COLO829 (cell line): ENCODE data around the gene RGS19.

Experiments used
- DNase-seq: peaks from one replicate; pipeline ENCODE4 v3.0.0; 2012; ENCODE audit warnings: low spot score

The RGS19 gene

GRCh38 chr20:64077094-64077493, 2.2 kb downstream of the RGS19 start:
- DNase-seq: no peak

- DNase-seq: no peak
Observed at GRCh38 chr20:64076061-64076997, 3.0 kb downstream of the RGS19 start.

DNA sequence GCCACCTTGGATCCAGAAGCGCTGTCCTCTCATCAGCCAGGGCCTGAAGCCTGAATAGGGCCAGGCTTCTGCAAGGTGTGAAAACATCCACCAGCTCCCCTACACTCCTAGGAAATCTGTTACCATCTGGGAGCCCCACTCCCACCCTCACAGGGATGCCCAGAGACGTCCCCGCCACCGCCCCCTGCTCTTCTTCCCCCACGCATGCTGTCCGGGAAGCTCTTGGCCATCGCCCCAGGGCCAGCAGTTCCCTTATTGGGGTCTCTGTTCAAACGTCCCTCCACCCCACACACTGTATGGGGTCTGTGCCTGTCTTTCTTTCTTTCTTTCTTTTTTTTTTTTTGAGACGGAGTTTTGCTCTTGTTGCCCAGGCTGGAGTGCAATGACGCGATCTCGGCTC, 3.8 kb downstream of the RGS19 start:
- DNase-seq: no peak

- no peak for DNase-seq
Observed at GRCh38 chr20:64074963-64075362, 4.4 kb downstream of the RGS19 start.

- DNase-seq: no peak
Observed at GRCh38 chr20:64074184-64074789, 5.0 kb downstream of the RGS19 start.

DNA sequence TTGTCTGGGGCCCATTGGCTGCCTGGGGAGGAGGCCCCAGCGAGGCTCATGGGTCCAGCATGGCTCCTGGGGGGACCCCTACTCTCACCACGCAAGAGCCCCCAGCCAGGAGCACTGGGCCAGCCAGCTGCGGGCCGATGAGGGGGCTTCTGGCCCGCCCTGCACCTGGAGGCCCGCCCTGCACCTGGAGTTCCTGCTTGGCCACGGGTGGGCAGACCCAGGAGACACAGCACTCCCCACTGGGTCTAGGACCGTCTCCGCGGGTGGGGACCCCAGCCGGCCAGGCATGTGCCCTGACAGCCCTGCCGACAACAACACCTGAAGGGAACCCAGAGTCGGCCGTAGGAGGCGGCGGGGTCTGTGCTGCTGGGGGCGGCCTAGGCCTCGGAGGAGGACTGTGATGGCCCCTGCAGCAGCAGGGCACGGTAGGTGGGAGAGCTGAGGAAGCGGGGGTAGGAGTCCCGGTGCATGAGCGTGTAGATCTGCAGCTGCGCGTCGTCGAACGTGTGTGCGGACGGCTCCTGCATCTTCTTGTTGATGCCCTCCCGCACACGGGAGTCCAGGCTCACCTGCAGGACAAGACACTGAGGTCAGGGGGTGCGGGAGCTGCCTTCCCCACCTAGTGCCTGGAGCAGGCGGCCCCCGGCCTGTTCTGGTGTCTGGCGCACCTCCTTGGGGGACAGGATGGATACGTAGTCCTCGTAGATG, 5.7 kb downstream of the RGS19 start:
- DNase-seq: no peak

DNA sequence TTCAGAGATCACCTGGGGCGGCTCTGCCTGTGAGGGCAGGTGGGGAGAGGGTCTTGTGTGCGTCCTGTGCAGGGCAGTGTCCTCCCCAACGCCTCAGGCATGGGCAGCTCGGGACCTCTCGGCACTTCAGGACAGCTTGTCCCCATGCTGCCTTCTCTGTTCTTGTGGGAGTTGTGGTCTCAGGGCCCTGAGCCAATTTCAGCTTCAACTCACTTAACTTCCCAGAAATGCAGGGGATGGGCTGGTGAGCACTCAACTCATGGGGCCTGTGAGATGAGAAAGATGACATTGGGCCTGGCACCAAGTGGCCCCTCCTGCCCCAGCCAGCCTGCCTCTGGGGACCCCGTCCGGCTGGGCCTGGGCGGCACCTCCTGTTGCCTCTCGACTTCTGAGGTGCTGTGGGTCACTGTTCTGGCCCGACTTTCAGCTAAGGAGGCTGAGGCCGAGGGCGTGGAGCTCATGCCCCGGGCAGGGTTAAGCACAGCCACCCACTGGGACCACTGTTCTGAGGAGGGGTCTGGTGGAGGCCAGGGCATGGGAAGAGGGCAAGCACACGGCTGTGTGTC, 6.7 kb downstream of the RGS19 start:
- no peak for DNase-seq

DNA sequence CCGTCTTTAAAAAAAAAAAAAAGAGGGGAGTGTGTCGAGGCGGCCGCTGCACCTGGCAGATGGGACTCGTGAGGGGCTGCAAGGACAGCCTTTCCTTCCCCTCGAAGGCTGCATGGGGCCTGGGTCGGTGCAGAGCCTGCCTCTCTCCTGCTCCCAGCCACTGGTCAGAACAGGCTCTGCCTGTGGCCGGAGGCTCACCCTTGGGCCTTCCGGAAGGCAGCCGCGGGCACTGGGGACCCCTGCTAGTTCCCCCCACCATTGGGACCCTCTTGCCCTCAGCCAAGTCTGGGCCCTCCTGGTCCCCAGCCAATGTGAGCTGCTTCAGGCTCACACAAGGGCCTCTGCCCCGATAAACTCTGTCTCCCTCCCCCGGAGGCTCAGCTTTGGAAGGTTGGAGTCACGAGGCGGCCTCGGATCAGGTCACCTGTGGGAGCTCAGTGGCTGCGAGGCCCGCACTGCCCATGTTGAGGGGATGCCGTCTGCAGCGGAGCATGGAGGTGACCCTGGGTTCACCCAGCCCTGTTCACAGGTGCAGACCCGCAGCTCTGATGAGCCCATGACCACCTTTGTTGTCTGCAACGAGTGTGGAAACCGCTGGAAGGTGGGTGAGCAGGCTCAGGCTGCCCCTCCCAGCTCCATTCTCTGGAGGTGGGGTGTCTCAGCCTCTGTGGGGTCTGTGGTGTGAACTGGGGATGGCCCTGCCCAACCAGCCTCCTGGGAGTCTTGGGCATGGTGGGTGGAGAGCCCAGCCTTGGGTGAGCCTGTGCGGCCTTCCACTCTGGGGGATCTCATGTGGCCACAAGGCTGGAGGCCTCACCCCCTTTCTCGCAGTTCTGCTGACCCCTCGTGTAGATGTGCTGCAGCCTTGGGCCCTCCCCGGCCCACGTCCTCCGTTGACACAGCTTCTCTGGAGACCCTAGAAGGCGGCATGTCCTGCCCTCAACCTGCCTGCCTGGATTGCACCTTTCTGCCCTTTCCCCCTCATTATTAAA, 7.7 kb downstream of the RGS19 start:
- no peak for DNase-seq

GRCh38 chr20:64070244-64070993, 8.9 kb downstream of the RGS19 start:
- no peak for DNase-seq

DNA sequence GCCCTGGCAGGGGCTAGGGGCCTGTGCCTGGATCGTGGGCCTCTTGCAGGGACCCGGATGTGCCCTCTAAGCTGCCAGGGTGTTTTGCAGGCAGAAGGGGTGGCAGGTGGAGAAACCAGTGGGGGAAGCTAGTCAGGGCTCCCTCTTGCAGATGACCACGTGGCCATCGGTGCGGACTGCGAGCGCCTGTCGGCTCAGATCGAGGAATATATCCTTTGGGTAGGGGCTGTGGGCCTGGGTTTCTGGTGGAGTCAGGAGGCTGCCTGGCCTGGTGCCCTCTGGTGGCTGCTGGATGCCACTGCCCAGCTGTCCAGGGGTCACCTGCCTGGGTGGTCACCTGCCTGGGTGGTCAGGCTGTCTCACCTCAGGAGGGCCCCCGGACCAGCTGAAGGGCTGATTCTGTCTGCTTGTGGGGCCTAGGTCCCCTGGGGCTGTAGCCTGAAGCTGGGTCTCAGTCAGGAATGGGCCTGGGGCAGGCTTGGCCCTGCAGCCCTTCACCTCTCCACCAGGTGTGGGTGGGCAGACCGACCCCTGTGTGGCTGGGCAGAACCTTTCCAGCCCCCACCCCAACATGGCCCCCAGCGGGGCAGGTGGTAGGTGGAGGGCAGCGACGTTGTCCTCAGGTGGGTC, 9.6 kb downstream of the RGS19 start:
- DNase-seq: peak; percentile 53

DNA sequence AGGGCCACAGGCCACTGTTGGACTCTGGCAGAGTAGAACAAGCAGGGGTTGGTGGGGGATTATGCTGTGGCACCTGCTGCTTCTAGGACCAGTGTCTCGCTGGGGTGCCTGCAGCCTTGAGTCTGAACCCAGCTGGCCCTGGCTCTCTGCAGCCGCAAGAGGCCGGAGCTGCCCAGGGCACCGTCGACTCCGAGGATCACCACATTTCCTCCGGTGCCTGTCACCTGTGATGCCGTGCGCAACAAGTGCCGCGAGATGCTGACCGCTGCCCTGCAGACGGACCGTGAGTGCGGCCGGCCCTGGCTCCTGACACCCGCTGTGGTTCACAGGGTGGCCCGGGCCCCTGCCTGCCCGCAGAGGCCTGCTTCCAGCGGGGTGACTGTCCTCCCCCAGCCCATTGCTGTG, 10.1 kb downstream of the RGS19 start:
- no peak for DNase-seq

DNA sequence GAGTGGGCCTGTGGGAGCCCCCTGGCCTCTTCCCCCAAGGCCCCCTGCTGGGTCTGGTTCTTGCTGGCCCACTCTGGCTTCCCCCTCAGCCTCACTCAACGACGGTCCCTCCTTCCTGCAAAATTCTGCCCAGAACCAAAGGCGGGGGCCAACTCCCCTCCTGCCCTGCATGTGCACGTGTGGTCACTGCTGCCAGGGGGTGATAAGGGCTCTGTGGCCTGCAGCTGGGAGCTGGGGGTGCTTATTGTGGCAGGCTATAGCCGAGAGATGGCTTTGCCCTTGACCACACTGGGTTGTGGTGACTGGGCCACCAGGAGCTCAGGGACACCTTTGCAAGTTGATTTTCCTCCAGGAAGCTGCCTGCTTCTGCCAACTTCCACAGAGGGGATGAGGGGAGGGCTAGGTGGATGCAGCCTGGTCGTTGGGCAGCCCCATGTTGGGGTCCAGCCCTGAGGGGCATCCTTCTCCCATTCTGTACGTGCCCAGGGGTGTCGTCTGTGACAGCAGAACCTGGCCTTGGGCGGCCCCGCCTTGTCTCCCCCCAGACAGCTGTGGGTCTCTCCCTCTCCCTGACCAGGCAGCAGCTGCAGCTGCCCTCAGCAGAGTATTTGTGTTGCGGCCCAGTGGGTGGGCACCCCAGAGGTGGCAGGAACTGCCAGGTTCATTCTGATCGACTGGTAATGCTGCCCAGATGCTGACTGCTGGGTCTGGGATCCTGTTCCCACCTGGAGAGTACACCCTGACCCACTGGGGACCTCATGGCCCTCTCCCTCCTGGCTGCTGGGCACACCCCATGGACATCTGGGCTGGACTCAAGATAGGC, 10.7 kb downstream of the RGS19 start:
- DNase-seq: no peak

GRCh38 chr20:64067733-64068307, 11.5 kb downstream of the RGS19 start:
- DNase-seq: no peak

DNA sequence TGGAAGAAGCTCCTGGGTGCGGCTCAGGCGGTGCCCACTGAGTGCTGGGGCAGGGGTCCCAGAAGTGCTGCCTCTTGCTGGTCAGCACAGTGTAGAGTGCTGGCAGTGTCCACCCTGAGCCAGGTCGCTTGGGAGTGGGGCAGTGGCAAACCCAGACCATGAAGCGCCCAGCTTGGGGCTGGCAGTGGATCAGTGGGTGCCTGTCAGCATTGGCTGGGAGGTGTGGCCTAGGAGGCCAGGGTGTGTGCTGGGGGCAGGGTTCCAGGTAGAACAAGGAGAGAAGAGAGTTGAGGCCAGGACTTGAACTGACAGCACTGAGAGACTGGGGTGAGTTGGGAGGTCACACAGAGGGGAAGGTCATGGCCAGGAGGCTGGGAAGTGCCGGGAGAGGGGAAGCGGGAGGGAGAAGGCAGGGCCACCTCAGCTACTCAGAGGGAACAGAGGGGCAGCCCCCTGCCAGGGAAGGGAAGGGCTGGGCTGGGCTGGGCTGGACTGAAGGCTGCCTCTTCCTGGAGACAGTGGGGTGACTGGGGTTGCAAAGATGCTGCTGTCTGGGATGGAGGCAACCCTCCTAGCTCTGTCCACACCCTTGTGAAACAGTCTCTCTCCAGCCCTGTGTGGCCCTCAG, 12.2 kb downstream of the RGS19 start:
- no peak for DNase-seq

GRCh38 chr20:64065974-64066343, 13.4 kb downstream of the RGS19 start:
- no peak for DNase-seq

DNA sequence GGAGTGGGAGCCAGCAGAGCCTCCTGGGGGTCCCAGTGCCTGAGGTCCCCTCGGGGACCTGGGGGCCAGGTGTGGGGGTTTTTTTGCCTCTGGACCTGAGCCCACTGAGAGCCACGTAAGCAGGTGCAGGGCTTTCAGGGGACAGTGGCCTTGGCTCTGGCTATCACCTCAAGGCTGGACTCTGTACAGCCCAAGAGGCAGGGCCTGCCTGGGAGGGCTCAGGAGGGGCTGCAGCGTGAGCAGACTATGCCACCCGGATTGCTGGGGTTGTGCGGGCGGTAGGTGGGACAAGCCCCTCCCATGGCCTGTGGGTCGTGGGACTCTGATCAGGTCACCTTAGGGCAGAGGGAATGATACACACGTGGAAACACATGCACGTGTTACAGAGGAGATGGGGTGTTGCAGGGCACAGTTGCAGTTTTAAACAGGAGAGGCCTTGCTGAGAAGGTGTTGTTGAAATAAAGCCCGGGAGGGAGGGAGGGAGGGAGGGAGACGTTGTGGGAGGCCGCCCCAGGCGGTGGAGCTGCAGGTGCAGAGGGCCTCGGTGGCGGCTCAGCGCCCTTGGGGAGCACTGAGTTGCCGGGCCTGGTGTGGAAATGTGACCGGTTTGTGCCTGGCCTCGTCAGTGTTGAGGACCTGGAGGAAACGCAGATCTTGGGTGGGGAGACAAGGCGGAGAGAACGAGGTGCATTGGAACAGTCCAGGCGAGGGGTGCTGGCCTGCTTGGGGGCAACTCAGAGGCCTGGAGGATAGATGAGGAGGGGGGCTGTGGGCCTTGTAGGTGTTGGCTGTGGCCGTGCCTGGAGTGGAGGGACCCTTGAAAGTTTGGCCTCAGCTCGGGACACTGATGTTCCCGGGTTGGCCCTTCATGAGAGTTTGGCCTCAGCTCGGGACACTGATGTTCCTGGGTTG, 14.0 kb downstream of the RGS19 start:
- no peak for DNase-seq

- no peak for DNase-seq
Observed at GRCh38 chr20:64064145-64064698, 15.1 kb downstream of the RGS19 start.
